Glutamatergic neuron (in vitro differentiated cells): ENCODE data around the gene CEP70. TPM values are rescaled to one million over a fixed set of nuclear protein-coding genes. Genes with fewer than 3 reads are reported as not detected.

ENCODE experiments used
- DNase-seq: peaks from one replicate; pipeline ENCODE4 v3.0.0; 2022
- H3K27ac Mint-ChIP-seq: one replicate; pipeline ENCODE4 v1.8.0; 2020; ENCODE audit warnings: mild to moderate bottlenecking, mixed read lengths, inconsistent platforms; ENCODE audit not compliant: unreplicated experiment
- H3K27me3 Mint-ChIP-seq: one replicate; pipeline ENCODE4 v1.8.0; 2020; ENCODE audit warnings: mild to moderate bottlenecking, moderate library complexity, mixed read lengths, inconsistent platforms; ENCODE audit not compliant: unreplicated experiment
- H3K36me3 Mint-ChIP-seq: one replicate; pipeline ENCODE4 v1.8.0; 2020; ENCODE audit warnings: mild to moderate bottlenecking, mixed read lengths, inconsistent platforms; ENCODE audit not compliant: unreplicated experiment
- H3K4me1 Mint-ChIP-seq: one replicate; pipeline ENCODE4 v1.8.0; 2020; ENCODE audit warnings: mild to moderate bottlenecking, low read depth, mixed read lengths, inconsistent platforms; ENCODE audit not compliant: unreplicated experiment
- H3K4me3 Mint-ChIP-seq: one replicate; pipeline ENCODE4 v1.8.0; 2020; ENCODE audit warnings: mild to moderate bottlenecking, mixed read lengths, inconsistent platforms; ENCODE audit not compliant: unreplicated experiment
- H3K9me3 Mint-ChIP-seq: one replicate; pipeline ENCODE4 v1.8.0; 2020; ENCODE audit warnings: mild to moderate bottlenecking, moderate library complexity, mixed read lengths, inconsistent platforms; ENCODE audit not compliant: unreplicated experiment
- total RNA-seq: library from RNA; stranded (reverse); fragmentation: NEBNext Ultra II Directional; extraction: Animal tissue kit (Norgen Biotek cat#: 25700); gene quantifications from one replicate; pipeline ENCODE4 v1.2.1, GENCODE V29; 2021; ENCODE audit not compliant: unreplicated experiment
- TF ChIP-seq, protein P1 (sequence below): fragments of 200-600 bp; sonication (generic); IDR thresholded peaks from one replicate; pipeline ENCODE4 v1.5.0; 2021; ENCODE audit not compliant: partially characterized antibody, unreplicated experiment

CEP70 gene
- total RNA-seq, 1 donor from 2014 or later, result 15.7 TPM

DNA sequence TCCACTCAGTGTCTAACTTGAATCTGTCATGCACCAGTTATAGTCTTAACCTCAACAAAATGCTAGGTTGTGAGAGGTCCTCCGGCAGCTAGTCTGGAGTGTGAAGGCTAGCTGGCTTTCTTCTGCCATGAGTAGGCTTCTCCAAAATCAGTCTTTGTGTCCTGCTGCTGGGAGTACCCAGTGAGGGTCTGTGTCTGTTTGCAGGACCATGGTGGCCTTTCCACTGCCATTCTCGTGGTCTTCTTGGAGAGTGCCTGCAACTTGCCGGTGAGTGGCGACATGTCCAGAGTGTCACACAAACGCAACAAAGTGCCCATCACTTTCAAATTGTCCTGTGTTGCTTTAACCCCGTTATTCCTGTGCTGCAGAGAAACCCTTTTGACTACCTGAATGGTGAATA lies 125.6 kb downstream of the CEP70 start:
- peaks cover 6% of the 10 kb centered on the region for H3K27me3 Mint-ChIP-seq
- H3K4me1 Mint-ChIP-seq, result no peaks in the 10 kb centered on the region
- DNase-seq, result no peak
- no peak overlapping the region for H3K27ac Mint-ChIP-seq
- peaks cover 2% of the 10 kb centered on the region for H3K9me3 Mint-ChIP-seq
- no peaks in the 10 kb centered on the region for H3K36me3 Mint-ChIP-seq
- no peak overlapping the region for H3K4me3 Mint-ChIP-seq
- TF ChIP-seq, protein P1, sequence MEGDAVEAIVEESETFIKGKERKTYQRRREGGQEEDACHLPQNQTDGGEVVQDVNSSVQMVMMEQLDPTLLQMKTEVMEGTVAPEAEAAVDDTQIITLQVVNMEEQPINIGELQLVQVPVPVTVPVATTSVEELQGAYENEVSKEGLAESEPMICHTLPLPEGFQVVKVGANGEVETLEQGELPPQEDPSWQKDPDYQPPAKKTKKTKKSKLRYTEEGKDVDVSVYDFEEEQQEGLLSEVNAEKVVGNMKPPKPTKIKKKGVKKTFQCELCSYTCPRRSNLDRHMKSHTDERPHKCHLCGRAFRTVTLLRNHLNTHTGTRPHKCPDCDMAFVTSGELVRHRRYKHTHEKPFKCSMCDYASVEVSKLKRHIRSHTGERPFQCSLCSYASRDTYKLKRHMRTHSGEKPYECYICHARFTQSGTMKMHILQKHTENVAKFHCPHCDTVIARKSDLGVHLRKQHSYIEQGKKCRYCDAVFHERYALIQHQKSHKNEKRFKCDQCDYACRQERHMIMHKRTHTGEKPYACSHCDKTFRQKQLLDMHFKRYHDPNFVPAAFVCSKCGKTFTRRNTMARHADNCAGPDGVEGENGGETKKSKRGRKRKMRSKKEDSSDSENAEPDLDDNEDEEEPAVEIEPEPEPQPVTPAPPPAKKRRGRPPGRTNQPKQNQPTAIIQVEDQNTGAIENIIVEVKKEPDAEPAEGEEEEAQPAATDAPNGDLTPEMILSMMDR, result no peak

DNA sequence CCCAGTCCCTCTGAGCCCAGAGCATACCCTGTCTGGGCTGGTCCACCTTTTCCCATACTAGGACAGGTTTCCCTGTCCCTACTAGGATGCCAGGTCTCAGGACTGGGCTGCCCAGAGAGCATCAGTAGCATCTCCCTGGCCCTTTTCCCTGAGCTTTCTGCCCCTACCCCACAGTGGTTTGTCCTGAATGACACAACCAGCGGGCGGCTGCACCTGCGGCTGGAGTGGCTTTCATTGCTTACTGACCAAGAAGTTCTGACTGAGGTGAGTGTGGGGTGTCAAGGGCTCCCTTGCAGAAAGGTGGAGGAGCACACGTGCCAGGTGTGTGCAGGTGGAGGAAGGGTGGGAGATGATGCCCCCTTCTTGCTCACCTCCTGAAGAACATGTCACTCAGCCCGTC lies 126.1 kb downstream of the CEP70 start:
- DNase-seq, result no peak

DNA sequence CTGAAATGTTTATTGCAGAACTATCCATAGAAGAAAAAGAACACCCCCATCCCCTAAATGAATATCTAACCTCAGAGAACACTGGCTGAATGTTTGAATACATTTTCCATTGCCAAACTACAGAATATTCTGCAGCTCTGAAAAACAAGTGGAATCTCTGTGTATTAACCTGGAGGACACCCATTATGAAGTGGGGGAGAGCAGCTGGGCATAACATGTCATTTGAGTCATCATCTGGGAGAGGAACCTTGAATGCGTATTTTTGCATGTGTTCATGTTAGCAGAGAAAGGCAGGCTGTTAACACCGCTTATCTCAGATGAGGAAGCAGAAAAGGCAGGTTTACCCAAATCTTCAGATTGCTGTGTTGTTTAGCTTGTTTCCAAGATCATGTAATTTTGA lies 128.1 kb downstream of the CEP70 start:
- TF ChIP-seq, protein P1, result no peak
- no peak for DNase-seq
- Mint-ChIP-seq H3K9me3 (no peaks in the 10 kb centered on the region), H3K36me3 (no peaks in the 10 kb centered on the region), H3K27me3 (peaks cover 6% of the 10 kb centered on the region), H3K27ac (no peak overlapping the region), H3K4me3 (no peak overlapping the region), H3K4me1 (peaks cover 1% of the 10 kb centered on the region)

More for the DNA sequence above, 126.1 kb downstream of the CEP70 start:
- Mint-ChIP-seq H3K27ac (no peak overlapping the region), H3K4me1 (no peaks in the 10 kb centered on the region), H3K4me3 (no peak overlapping the region), H3K9me3 (peaks cover 2% of the 10 kb centered on the region), H3K27me3 (peaks cover 6% of the 10 kb centered on the region), H3K36me3 (no peaks in the 10 kb centered on the region)
- TF ChIP-seq, protein P1, result no peak

DNA sequence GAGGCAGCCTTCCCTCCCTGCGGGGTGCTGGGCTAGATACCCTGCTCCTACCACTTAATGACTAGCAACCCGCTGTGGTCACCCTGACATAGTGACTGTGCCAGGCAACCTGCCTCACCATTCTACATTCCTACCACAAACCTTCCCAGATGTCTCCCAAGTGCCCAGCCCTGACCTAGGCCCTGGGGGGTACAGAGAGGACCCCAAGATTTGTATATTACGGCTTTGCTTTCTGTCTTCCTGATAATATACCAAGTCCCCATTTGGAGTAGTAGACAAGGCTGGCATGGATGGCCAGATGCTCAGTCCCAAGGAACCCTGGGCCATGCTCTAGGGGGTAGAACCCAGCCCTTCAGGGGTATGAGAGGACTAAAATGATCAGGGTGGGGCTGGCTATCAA lies 128.6 kb downstream of the CEP70 start:
- H3K27ac Mint-ChIP-seq, result no peak overlapping the region
- DNase-seq, result no peak
- H3K4me3 Mint-ChIP-seq, result no peak overlapping the region
- no peaks in the 10 kb centered on the region for H3K9me3 Mint-ChIP-seq
- H3K36me3 Mint-ChIP-seq, result no peaks in the 10 kb centered on the region
- TF ChIP-seq, protein P1, result no peak
- peaks cover 6% of the 10 kb centered on the region for H3K27me3 Mint-ChIP-seq
- H3K4me1 Mint-ChIP-seq, result peaks cover 1% of the 10 kb centered on the region

DNA sequence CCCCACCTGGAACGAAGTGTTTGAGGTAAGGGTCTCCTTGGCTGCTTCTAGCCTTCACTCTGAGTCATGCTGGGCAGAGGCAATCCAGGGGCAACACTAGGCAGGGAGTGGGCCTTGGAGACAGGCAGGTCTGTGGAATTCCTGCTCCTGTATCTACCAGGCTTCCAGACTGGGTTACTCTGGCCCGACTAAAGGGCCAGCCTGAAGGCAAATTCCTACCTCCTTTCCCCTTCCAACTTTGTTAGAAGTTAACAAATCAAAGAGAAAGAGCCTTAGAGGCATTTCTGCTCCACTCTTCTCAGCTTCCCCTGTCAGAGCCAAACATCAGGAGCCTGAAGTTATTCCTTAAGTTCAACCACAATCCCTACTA lies 129.6 kb downstream of the CEP70 start:
- Mint-ChIP-seq H3K4me1 (peaks cover 1% of the 10 kb centered on the region), H3K4me3 (no peak overlapping the region), H3K27me3 (peaks cover 6% of the 10 kb centered on the region), H3K36me3 (no peaks in the 10 kb centered on the region), H3K27ac (no peak overlapping the region), H3K9me3 (peaks cover 1% of the 10 kb centered on the region)
- TF ChIP-seq, protein P1, result no peak
- DNase-seq, result no peak
